K562 (cell line): ENCODE results near the gene C9orf50. TPM values are rescaled to one million over a fixed set of nuclear protein-coding genes. Genes with fewer than 3 reads are reported as not detected.

ENCODE experiments used
- CBFA2T3 ChIP-seq: fragments of 450-650 bp; IDR thresholded peaks from 2 replicates; pipeline ENCODE4 v1.6.1; 2017
- CCNT2 ChIP-seq: IDR thresholded peaks from 2 replicates; pipeline ENCODE4 v1.6.1; 2011; ENCODE audit warnings: borderline replicate concordance, low read depth, mild to moderate bottlenecking, moderate library complexity, mixed read lengths, low read length; ENCODE audit not compliant: insufficient read length; ENCODE audit errors: extremely low read depth
- ESRRA ChIP-seq: fragments of 450-650 bp; IDR thresholded peaks from 2 replicates; pipeline ENCODE4 v1.6.1; 2014; ENCODE audit warnings: low read depth, mild to moderate bottlenecking, moderate library complexity, borderline replicate concordance
- FOSL1 ChIP-seq: fragments of 200-800 bp; sonication (Bioruptor generic); conservative IDR thresholded peaks from 2 replicates; pipeline ENCODE4 v1.6.1; 2016; ENCODE audit warnings: missing genetic modification characterization, missing compliant biosample characterization
- FOXA3 ChIP-seq, 2 experiments: fragments of 450-650 bp in 1 of 2; sonication (generic) in 1 of 2; formaldehyde crosslinking; IDR thresholded peaks in 1 of 2; conservative IDR thresholded peaks in 1 of 2; 2 replicates each; pipeline versions ENCODE4 v1.4.0 to v1.8.0; 2020 to 2022; ENCODE audit warnings: mild to moderate bottlenecking in 2 of 2, missing genetic modification reagents in 1 of 2
- HMG20A ChIP-seq: fragments of 450-650 bp; formaldehyde crosslinking; conservative IDR thresholded peaks from 2 replicates; pipeline ENCODE4 v1.4.0; 2020; ENCODE audit warnings: mild to moderate bottlenecking, mixed read lengths
- LARP7 ChIP-seq: fragments of 450-650 bp; IDR thresholded peaks from 2 replicates; pipeline ENCODE4 v1.6.1; 2016
- LEF1 ChIP-seq: fragments of 450-650 bp; IDR thresholded peaks from 2 replicates; pipeline ENCODE4 v1.6.1; 2016; ENCODE audit warnings: mild to moderate bottlenecking
- PHF20 ChIP-seq: fragments of 450-650 bp; IDR thresholded peaks from 2 replicates; pipeline ENCODE4 v1.6.1; 2018; ENCODE audit not compliant: partially characterized antibody
- POLR2G ChIP-seq: fragments of 200-400 bp; formaldehyde crosslinking; IDR thresholded peaks from 2 replicates; pipeline ENCODE4 v1.6.1; 2017; ENCODE audit warnings: low read depth, mild to moderate bottlenecking, antibody characterized with exemption, low read length, moderate library complexity
- POU5F1 ChIP-seq: fragments of 150-350 bp; IDR thresholded peaks from 2 replicates; pipeline ENCODE4 v1.6.1; 2014; ENCODE audit warnings: borderline replicate concordance, low read length, low read depth, mild to moderate bottlenecking; ENCODE audit not compliant: partially characterized antibody
- RBM25 ChIP-seq: fragments of 200-400 bp; formaldehyde crosslinking; IDR thresholded peaks from 2 replicates; pipeline ENCODE4 v1.6.1; 2018; ENCODE audit warnings: low read length, low read depth, moderate library complexity; ENCODE audit not compliant: severe bottlenecking
- SPI1 ChIP-seq: IDR thresholded peaks from 2 replicates; pipeline ENCODE4 v1.6.1; 2011; ENCODE audit warnings: low read depth, low read length, control low read depth, borderline replicate concordance
- TAL1 ChIP-seq: fragments of 450-650 bp; IDR thresholded peaks from 2 replicates; pipeline ENCODE4 v1.6.1; 2016; ENCODE audit warnings: mild to moderate bottlenecking
- TCF3 ChIP-seq: sonication (generic); formaldehyde crosslinking; IDR thresholded peaks from 2 replicates; pipeline ENCODE4 v1.4.0; 2020; ENCODE audit warnings: mild to moderate bottlenecking, missing genetic modification reagents
- TEAD2 ChIP-seq: fragments of 450-650 bp; IDR thresholded peaks from 2 replicates; pipeline ENCODE4 v1.6.1; 2016; ENCODE audit warnings: missing genetic modification characterization, control low read depth, missing compliant biosample characterization
- TEAD4 ChIP-seq, 2 experiments: sonication (generic) in 1 of 2; formaldehyde crosslinking in 1 of 2; IDR thresholded peaks; 2 replicates each; pipeline versions ENCODE4 v1.6.1 to v1.8.0; 2012 to 2022; ENCODE audit warnings: borderline replicate concordance in 1 of 2, inconsistent platforms in 1 of 2, low read length in 1 of 2, mild to moderate bottlenecking in 1 of 2, missing genetic modification reagents in 1 of 2
- TRIM24 ChIP-seq, 2 experiments: fragments of 450-650 bp; IDR thresholded peaks; 2 replicates each; pipeline ENCODE4 v1.6.1; 2016
- ZNF197 ChIP-seq: fragments of 200-800 bp; sonication (Bioruptor generic); IDR thresholded peaks from 2 replicates; pipeline ENCODE4 v1.6.1; 2016; ENCODE audit warnings: low read depth, missing genetic modification characterization, missing compliant biosample characterization
- polyA plus RNA-seq, 8 experiments: library from polyadenylated mRNA; depleted of rRNA in 4 of 8; stranded (reverse) in 5 of 8; unstranded in 3 of 8; fragments of >200 nt; fragmentation: Nextera tagmentation in 2 of 8; fragmentation: Illumina TruSeq in 1 of 8; extraction: Ambion mirVana in 2 of 8; extraction: Trizol in 1 of 8; gene quantifications; 2 replicates each; pipeline versions ENCODE4 v1.2.1 to v1.2.3, GENCODE V29; 2011 to 2014; ENCODE audit warnings: inconsistent platforms in 1 of 8, missing spikeins in 1 of 8
- total RNA-seq, 7 experiments: library from RNA; depleted of rRNA in 6 of 7; stranded (reverse); fragments of >200 nt in 6 of 7; fragmentation: Illumina TruSeq in 2 of 7; extraction: Trizol in 2 of 7; gene quantifications; 2 replicates each; pipeline versions ENCODE4 v1.2.1 to v1.2.3, GENCODE V29; 2011 to 2021; ENCODE audit warnings: low replicate concordance in 1 of 7
- TF ChIP-seq, protein P1 (sequence below): fragments of 200-400 bp; formaldehyde crosslinking; IDR thresholded peaks from 2 replicates; pipeline ENCODE4 v1.6.1; 2017; ENCODE audit warnings: mild to moderate bottlenecking, low read depth, low read length, moderate library complexity
- TF ChIP-seq, protein P2 (sequence below): IDR thresholded peaks from 2 replicates; pipeline ENCODE4 v1.6.1; 2012; ENCODE audit warnings: low read depth, low read length, improper control_type of control experiment, borderline replicate concordance
- TF ChIP-seq, protein P3 (sequence below): fragments of 450-650 bp; IDR thresholded peaks from 2 replicates; pipeline ENCODE4 v1.6.1; 2016; ENCODE audit warnings: antibody characterized with exemption
- TF ChIP-seq, protein P4 (sequence below): fragments of 450-650 bp; IDR thresholded peaks from 2 replicates; pipeline ENCODE4 v1.6.1; 2016

Gene C9orf50
- total and polyA plus RNA-seq, 9 of the 15 experiments (the other 6 are each of a cell fraction or from before 2014, with no cell fraction given) = not detected

DNA sequence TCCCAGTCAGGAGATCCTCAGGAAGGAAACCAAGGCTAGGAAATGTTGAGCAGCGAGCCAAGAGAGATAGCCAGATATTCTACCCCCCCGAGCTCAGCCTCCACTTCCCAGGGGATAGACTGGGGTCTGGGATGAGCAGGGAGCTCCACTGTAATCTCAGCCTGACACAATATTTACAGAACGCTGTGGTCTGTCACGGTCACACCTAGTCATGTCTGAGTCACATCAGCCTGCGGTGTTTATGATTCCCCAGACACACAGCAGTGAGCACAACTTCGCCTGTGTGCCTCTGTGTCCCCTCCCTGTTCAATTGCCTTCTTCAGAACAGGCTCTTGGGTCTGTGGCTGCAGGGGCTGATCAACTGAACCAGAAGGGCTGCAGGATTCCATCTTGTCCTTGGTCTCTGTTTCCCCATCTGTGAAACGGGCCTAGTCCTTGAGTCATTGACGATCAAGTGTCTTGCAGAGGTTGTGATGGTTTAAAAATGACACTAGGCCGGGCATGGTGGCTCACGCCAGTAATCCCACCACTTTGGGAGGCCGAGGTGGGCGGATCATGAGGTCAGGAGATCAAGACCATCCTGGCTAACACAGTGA is 36.0 kb upstream of the C9orf50 start (continued):
- TF ChIP-seq TEAD2 (tag) (no peak), RBM25 (peak; percentile 31), POLR2G (no peak), CCNT2 (no peak), LEF1 (no peak), HMG20A (no peak), TCF3 (CRISPR knock-in tag) (peak; percentile 65; the same call in 1 of the 2 replicates), CBFA2T3 (peak; percentile 69), ESRRA (peak; percentile 20; the same call in 1 of the 2 replicates), FOSL1 (peak; percentile 97), TAL1 (peak; percentile 50), FOXA3 (CRISPR knock-in tag; conservative IDR thresholded peaks at IDR 0.05 in 1 of 2, IDR thresholded peaks at IDR 0.05 in 1 of 2) (peak; percentile 63 to 92), SPI1 (no peak), ZNF197 (CRISPR knock-in tag) (no peak), PHF20 (no peak), TRIM24 (IDR thresholded peaks at IDR 0.05) (0 out of 4 replicates have a peak, but pooled peaks of 1 of the 2 experiments have one; percentile 21), LARP7 (no peak), TEAD4 (IDR thresholded peaks at IDR 0.05; ENCODE audit: low read length) (no peak), TEAD4 (CRISPR knock-in tag; IDR thresholded peaks at IDR 0.05; ENCODE audit: borderline replicate concordance) (no peak), POU5F1 (no peak)
- TF ChIP-seq, protein P1, sequence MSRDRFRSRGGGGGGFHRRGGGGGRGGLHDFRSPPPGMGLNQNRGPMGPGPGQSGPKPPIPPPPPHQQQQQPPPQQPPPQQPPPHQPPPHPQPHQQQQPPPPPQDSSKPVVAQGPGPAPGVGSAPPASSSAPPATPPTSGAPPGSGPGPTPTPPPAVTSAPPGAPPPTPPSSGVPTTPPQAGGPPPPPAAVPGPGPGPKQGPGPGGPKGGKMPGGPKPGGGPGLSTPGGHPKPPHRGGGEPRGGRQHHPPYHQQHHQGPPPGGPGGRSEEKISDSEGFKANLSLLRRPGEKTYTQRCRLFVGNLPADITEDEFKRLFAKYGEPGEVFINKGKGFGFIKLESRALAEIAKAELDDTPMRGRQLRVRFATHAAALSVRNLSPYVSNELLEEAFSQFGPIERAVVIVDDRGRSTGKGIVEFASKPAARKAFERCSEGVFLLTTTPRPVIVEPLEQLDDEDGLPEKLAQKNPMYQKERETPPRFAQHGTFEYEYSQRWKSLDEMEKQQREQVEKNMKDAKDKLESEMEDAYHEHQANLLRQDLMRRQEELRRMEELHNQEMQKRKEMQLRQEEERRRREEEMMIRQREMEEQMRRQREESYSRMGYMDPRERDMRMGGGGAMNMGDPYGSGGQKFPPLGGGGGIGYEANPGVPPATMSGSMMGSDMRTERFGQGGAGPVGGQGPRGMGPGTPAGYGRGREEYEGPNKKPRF = no peak
- TF ChIP-seq, protein P2, sequence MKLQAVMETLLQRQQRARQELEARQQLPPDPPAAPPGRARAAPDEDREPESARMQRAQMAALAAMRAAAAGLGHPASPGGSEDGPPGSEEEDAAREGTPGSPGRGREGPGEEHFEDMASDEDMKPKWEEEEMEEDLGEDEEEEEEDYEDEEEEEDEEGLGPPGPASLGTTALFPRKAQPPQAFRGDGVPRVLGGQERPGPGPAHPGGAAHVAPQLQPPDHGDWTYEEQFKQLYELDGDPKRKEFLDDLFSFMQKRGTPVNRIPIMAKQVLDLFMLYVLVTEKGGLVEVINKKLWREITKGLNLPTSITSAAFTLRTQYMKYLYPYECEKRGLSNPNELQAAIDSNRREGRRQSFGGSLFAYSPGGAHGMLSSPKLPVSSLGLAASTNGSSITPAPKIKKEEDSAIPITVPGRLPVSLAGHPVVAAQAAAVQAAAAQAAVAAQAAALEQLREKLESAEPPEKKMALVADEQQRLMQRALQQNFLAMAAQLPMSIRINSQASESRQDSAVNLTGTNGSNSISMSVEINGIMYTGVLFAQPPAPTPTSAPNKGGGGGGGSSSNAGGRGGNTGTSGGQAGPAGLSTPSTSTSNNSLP = no peak
- TF ChIP-seq, protein P3, sequence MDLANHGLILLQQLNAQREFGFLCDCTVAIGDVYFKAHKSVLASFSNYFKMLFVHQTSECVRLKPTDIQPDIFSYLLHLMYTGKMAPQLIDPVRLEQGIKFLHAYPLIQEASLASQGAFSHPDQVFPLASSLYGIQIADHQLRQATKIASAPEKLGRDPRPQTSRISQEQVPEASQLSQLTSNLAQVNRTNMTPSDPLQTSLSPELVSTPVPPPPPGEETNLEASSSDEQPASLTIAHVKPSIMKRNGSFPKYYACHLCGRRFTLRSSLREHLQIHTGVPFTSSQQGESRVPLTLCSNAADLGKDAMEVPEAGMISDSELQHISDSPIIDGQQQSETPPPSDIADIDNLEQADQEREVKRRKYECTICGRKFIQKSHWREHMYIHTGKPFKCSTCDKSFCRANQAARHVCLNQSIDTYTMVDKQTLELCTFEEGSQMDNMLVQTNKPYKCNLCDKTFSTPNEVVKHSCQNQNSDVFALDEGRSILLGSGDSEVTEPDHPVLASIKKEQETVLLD = no peak
- TF ChIP-seq, protein P4, sequence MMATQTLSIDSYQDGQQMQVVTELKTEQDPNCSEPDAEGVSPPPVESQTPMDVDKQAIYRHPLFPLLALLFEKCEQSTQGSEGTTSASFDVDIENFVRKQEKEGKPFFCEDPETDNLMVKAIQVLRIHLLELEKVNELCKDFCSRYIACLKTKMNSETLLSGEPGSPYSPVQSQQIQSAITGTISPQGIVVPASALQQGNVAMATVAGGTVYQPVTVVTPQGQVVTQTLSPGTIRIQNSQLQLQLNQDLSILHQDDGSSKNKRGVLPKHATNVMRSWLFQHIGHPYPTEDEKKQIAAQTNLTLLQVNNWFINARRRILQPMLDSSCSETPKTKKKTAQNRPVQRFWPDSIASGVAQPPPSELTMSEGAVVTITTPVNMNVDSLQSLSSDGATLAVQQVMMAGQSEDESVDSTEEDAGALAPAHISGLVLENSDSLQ = no peak; the same call in 1 of the 2 replicates
